GM12878 (cell line): Measurements from ENCODE around the gene TRIM28.
A peak's percentile ranks its signal among the peaks of the same experiment; 100 is the strongest.

Source experiments
- ASH2L ChIP-seq: fragments of 300-600, 200-600 bp; sonication (generic); IDR thresholded peaks from 2 replicates; pipeline ENCODE4 v1.6.1; 2017; ENCODE audit warnings: low read depth, mild to moderate bottlenecking, borderline replicate concordance
- ATF7 ChIP-seq: fragments of 450-650 bp; IDR thresholded peaks from 2 replicates; pipeline ENCODE4 v1.6.1; 2016; ENCODE audit warnings: low read depth, mild to moderate bottlenecking
- BACH1 ChIP-seq: fragments of 450-650 bp; IDR thresholded peaks from 2 replicates; pipeline ENCODE4 v1.6.1; 2017; ENCODE audit warnings: mild to moderate bottlenecking, borderline replicate concordance
- BRCA1 ChIP-seq: IDR thresholded peaks from 2 replicates; pipeline ENCODE4 v1.6.1; 2011; ENCODE audit warnings: low read depth, low read length, improper control_type of control experiment
- ESRRA ChIP-seq: IDR thresholded peaks from 2 replicates; pipeline ENCODE4 v1.6.1; 2012; ENCODE audit warnings: mild to moderate bottlenecking, low read length, improper control_type of control experiment
- FOXK2 ChIP-seq: fragments of 450-650 bp; IDR thresholded peaks from 2 replicates; pipeline ENCODE4 v1.6.1; 2017; ENCODE audit warnings: mild to moderate bottlenecking, moderate library complexity
- HCFC1 ChIP-seq: fragments of 150-350 bp; IDR thresholded peaks from 2 replicates; pipeline ENCODE4 v1.6.1; 2014; ENCODE audit warnings: low read length
- KDM1A ChIP-seq: fragments of 200-600 bp; sonication (generic); IDR thresholded peaks from 2 replicates; pipeline ENCODE4 v1.6.1; 2016; ENCODE audit warnings: borderline replicate concordance
- MYB ChIP-seq: fragments of 150-350 bp; IDR thresholded peaks from 2 replicates; pipeline ENCODE4 v1.6.1; 2014; ENCODE audit warnings: mild to moderate bottlenecking, low read depth, low read length, borderline replicate concordance
- MYC ChIP-seq: IDR thresholded peaks from 2 replicates; pipeline ENCODE4 v1.6.1; 2011; ENCODE audit warnings: mild to moderate bottlenecking, low read length, moderate library complexity, inconsistent platforms; ENCODE audit not compliant: insufficient read depth, insufficient replicate concordance, insufficient read length, severe bottlenecking
- NKRF ChIP-seq: fragments of 450-650 bp; conservative IDR thresholded peaks from 2 replicates; pipeline ENCODE4 v1.6.1; 2017; ENCODE audit warnings: mild to moderate bottlenecking, moderate library complexity
- STAT3 ChIP-seq: IDR thresholded peaks from 2 replicates; pipeline ENCODE4 v1.6.1; 2011; ENCODE audit warnings: low read depth, low read length, improper control_type of control experiment
- TF ChIP-seq, protein P1 (sequence below), 3 experiments: IDR thresholded peaks in 2 of 3; conservative IDR thresholded peaks in 1 of 3; 2 replicates each; pipeline ENCODE4 v1.5.1; 2011; ENCODE audit warnings: low read depth in 3 of 3, low read length in 3 of 3, mild to moderate bottlenecking in 3 of 3, control low read depth in 2 of 3, moderate library complexity in 2 of 3, inconsistent platforms in 1 of 3, mixed read lengths in 1 of 3; ENCODE audit not compliant: control insufficient read depth in 2 of 3, insufficient read depth in 1 of 3; ENCODE audit errors: extremely low read depth in 1 of 3
- TF ChIP-seq, protein P2 (sequence below): IDR thresholded peaks from 2 replicates; pipeline ENCODE4 v1.6.1; 2011; ENCODE audit warnings: borderline replicate concordance, low read depth, mild to moderate bottlenecking, moderate library complexity, mixed read lengths, low read length; ENCODE audit not compliant: insufficient read depth; ENCODE audit errors: extremely low read length

DNA sequence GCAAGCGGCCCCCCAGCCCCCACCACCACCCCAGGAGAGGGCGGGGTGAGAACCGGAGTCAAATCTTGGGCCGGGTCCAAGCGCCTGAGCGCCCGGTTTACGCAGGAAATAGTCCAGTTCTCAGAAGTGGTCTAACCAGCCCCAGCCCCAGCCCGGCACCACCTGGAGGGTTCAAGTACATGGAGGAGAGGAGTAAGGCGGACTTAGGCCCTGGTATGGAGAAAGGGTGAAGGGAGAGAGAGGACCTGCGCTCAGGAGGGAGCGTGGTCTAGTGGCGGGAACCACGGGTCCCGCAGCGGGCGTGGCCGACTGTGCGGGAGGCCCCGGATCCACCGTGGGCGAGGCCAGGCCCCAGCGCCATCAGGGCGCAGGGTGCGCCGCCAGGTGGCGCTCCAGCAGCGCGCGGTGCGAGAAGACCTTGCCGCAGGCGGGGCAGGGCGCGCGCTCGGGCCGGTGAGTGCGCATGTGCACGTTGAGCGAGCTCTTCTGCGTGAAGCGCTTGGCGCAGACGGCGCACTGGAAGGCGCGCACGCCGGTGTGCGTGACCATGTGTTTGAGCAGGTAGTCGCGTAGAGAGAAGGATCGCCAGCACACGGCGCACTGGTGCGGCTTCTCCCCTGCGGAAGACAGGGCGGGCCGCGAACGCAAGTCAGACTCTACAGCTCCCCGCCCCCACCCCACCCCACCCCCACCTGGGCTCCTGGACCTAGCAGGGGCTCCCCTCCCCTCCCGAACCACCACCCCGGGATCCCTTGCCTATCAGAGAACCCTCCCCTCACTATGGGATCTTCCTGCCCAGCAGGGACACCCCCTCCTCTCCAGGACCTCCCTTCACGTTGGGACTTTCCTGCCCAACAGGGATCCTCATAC lies 29.9 kb upstream of the TRIM28 start:
- TF ChIP-seq KDM1A = no peak
- no peak for TF ChIP-seq FOXK2
- no peak for TF ChIP-seq BRCA1
- TF ChIP-seq, protein P1, sequence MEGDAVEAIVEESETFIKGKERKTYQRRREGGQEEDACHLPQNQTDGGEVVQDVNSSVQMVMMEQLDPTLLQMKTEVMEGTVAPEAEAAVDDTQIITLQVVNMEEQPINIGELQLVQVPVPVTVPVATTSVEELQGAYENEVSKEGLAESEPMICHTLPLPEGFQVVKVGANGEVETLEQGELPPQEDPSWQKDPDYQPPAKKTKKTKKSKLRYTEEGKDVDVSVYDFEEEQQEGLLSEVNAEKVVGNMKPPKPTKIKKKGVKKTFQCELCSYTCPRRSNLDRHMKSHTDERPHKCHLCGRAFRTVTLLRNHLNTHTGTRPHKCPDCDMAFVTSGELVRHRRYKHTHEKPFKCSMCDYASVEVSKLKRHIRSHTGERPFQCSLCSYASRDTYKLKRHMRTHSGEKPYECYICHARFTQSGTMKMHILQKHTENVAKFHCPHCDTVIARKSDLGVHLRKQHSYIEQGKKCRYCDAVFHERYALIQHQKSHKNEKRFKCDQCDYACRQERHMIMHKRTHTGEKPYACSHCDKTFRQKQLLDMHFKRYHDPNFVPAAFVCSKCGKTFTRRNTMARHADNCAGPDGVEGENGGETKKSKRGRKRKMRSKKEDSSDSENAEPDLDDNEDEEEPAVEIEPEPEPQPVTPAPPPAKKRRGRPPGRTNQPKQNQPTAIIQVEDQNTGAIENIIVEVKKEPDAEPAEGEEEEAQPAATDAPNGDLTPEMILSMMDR (IDR thresholded peaks at IDR 0.05 in 2 of 3, conservative IDR thresholded peaks at IDR 0.05 in 1 of 3; ENCODE audit: control insufficient read depth in 2 of 3, extremely low read depth in 1 of 3, insufficient read depth in 1 of 3, low read depth in 3 of 3, low read length in 3 of 3) = peak; percentile 80 to 99 (median 98); a peak in 5 of 6 replicates
- 0 out of 2 replicates have a peak, but pooled peaks have one; percentile 35 for TF ChIP-seq HCFC1
- TF ChIP-seq ASH2L = no peak
- TF ChIP-seq MYB = no peak
- TF ChIP-seq MYC = peak; percentile 76
- TF ChIP-seq ESRRA = peak; percentile 55; the same call in 1 of the 2 replicates
- TF ChIP-seq BACH1 = peak; percentile 89
- no peak for TF ChIP-seq STAT3
- TF ChIP-seq NKRF = 0 out of 2 replicates have a peak, but pooled peaks have one; percentile 62
- TF ChIP-seq ATF7 = no peak
- TF ChIP-seq, protein P2, sequence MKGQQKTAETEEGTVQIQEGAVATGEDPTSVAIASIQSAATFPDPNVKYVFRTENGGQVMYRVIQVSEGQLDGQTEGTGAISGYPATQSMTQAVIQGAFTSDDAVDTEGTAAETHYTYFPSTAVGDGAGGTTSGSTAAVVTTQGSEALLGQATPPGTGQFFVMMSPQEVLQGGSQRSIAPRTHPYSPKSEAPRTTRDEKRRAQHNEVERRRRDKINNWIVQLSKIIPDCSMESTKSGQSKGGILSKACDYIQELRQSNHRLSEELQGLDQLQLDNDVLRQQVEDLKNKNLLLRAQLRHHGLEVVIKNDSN = no peak
